Right lobe of liver (tissue), 6 donors: ENCODE results near the gene PPP1R26. TPM values are rescaled to one million over a fixed set of nuclear protein-coding genes. Genes with fewer than 3 reads are reported as not detected.

Source experiments
- ATAC-seq, 4 donors: fragments of 200-7000 bp; cut with Tn5 transposase; one replicate each; pipeline ENCODE4 v1.9.1; 2020; ENCODE audit warnings: mild to moderate bottlenecking in 4 of 4, moderate library complexity in 4 of 4
- DNase-seq, 3 donors: peaks; one replicate each; pipeline ENCODE4 v3.0.0-alpha.2; 2020
- H3K27ac ChIP-seq, 3 donors: fragments of 200-600 bp; one replicate each; pipeline ENCODE4 v1.8.0; 2022
- H3K27me3 ChIP-seq, 2 donors: fragments of 200-600 bp; one replicate each; pipeline ENCODE4 v1.8.0; 2022
- H3K36me3 ChIP-seq, 4 donors: fragments of 200-600 bp; sonication (generic) in 1 of 4; one replicate each; pipeline versions ENCODE4 v1.5.1 to v1.8.0; 2017 to 2022; ENCODE audit warnings: control low read depth in 1 of 4
- H3K4me1 ChIP-seq, 4 donors: fragments of 200-600 bp; sonication (generic) in 1 of 4; one replicate each; pipeline versions ENCODE4 v1.5.1 to v1.8.0; 2017 to 2022; ENCODE audit warnings: control low read depth in 1 of 4
- H3K4me3 ChIP-seq, 3 donors: fragments of 200-600 bp; one replicate each; pipeline ENCODE4 v1.8.0; 2022
- H3K9me3 ChIP-seq, 4 donors: fragments of 200-600 bp; sonication (generic) in 1 of 4; one replicate each; pipeline versions ENCODE4 v1.5.1 to v1.8.0; 2017 to 2022; ENCODE audit warnings: control low read depth in 1 of 4
- CTCF ChIP-seq, 4 donors: fragments of 200-600 bp in 3 of 4; fragments of 450-650 bp in 1 of 4; IDR thresholded peaks; one replicate each; pipeline versions ENCODE4 v1.5.1 to v1.8.0; 2016 to 2022; ENCODE audit warnings: antibody characterized with exemption in 4 of 4, mild to moderate bottlenecking in 2 of 4
- POLR2A ChIP-seq: fragments of 450-650 bp; IDR thresholded peaks from one replicate; pipeline ENCODE4 v1.6.1; 2017; ENCODE audit warnings: antibody characterized with exemption, mild to moderate bottlenecking
- WGBS: methylation state at CpG from one replicate; pipeline ENCODE4 v1.1.6; 2018; ENCODE audit warnings: low coverage, low lambda C conversion rate; ENCODE audit not compliant: insufficient coverage; ENCODE audit errors: missing lambda C conversion rate; 5-methylcytosine and 5-hydroxymethylcytosine counted together
- intact Hi-C, 2 donors: fragments of 100-400 bp; cut with DNase I; formaldehyde crosslinking; loops; one replicate each; pipeline versions ENCODE4 v1.11.2 to v1.14.1; 2022
- total RNA-seq, 6 experiments: library from RNA; depleted of rRNA in 2 of 6; stranded (reverse); fragments of >200 nt in 2 of 6; fragmentation: NEBNext Ultra II Directional in 3 of 6; extraction: Animal tissue kit (Norgen Biotek cat#: 25700) in 3 of 6; gene quantifications; one replicate each; pipeline versions ENCODE4 v1.1.0 to v1.2.4, GENCODE V29; 2016 to 2023
- donor health status: DM: no; HTN: yes; CAD: no.
- donor health status: DM: no; HTN: no; CAD: no.
- donor health status: DM: no; HTN: no; CAD: no.
- donor health status: DM: no; HTN: yes; CAD: no.
- donor health status: DM: no; HTN: yes; CAD: no.

The PPP1R26 gene
- total RNA-seq, 6 experiments from 2014 or later = 5.1 to 9.0 (median 7.7) TPM

- H3K36me3 ChIP-seq = no peaks in the 10 kb centered on the region
- DNase-seq (no peak), ATAC-seq (no peak)
- intact Hi-C loops = no loop called here
- TF ChIP-seq CTCF (IDR thresholded peaks at IDR 0.05) (no peak), POLR2A (no peak)
- H3K9me3 ChIP-seq = no peaks in the 10 kb centered on the region
- no peak overlapping the region for H3K4me3 ChIP-seq
- WGBS = 98% methylated on average over 6 of the region's 7 CpGs
- no peak overlapping the region for H3K27ac ChIP-seq
- no peaks in the 10 kb centered on the region for H3K27me3 ChIP-seq
- H3K4me1 ChIP-seq = no peaks in the 10 kb centered on the region
Measured at GRCh38 chr9:135464181-135464580, 15.4 kb upstream of the PPP1R26 start.

- H3K9me3 ChIP-seq = no peaks in the 10 kb centered on the region
- no peak overlapping the region for H3K27ac ChIP-seq
- H3K4me3 ChIP-seq = no peak overlapping the region
- WGBS = 68% methylated on average over 13 of the region's 16 CpGs
- no peaks in the 10 kb centered on the region for H3K4me1 ChIP-seq
- DNase-seq (no peak), ATAC-seq (no peak)
- intact Hi-C loops = no loop called here
- no peaks in the 10 kb centered on the region for H3K27me3 ChIP-seq
- TF ChIP-seq POLR2A = no peak
- TF ChIP-seq CTCF (IDR thresholded peaks at IDR 0.05) = no peak
- H3K36me3 ChIP-seq = no peaks in the 10 kb centered on the region
Measured at GRCh38 chr9:135468854-135469521, 10.6 kb upstream of the PPP1R26 start.

- no peak overlapping the region for H3K4me3 ChIP-seq
- H3K9me3 ChIP-seq = no peaks in the 10 kb centered on the region
- H3K4me1 ChIP-seq = no peaks in the 10 kb centered on the region
- ATAC-seq (no peak), DNase-seq (no peak)
- intact Hi-C loops = no loop called here
- H3K27ac ChIP-seq = no peak overlapping the region
- TF ChIP-seq POLR2A (no peak), CTCF (IDR thresholded peaks at IDR 0.05) (no peak)
- H3K27me3 ChIP-seq = no peaks in the 10 kb centered on the region
- H3K36me3 ChIP-seq = no peaks in the 10 kb centered on the region
- 71% methylated on average over 12 of the region's 23 CpGs for WGBS
Measured at GRCh38 chr9:135471791-135472640, 7.6 kb upstream of the PPP1R26 start.

GRCh38 chr9:135473972-135474543, 5.5 kb upstream of the PPP1R26 start:
- ATAC-seq (no peak), DNase-seq (no peak)
- intact Hi-C loops = no loop called here
- Histone ChIP-seq H3K4me3 (no peak overlapping the region), H3K9me3 (no peaks in the 10 kb centered on the region), H3K4me1 (no peaks in the 10 kb centered on the region), H3K27ac (no peak overlapping the region), H3K27me3 (no peaks in the 10 kb centered on the region), H3K36me3 (no peaks in the 10 kb centered on the region)
- 0% methylated on average over 1 of the region's 12 CpGs for WGBS
- TF ChIP-seq POLR2A = no peak
- TF ChIP-seq CTCF (IDR thresholded peaks at IDR 0.05) = no peak
